NCI-H510A treated with DMSO at 0.1 percent for 48 hours (cell line): ENCODE results near the gene TUSC1.
"Not testable (repeated sequence)": the region's sequence is repeated elsewhere in the genome, so short reads cannot be mapped to it uniquely, and the experiment has no call there.

Source experiments
- DNase-seq: peaks from one replicate; lab custom pipeline; 2025; lab: John Stamatoyannopoulos, UW

Gene TUSC1

GRCh38 chr9:25678147-25678666, at the start of gene TUSC1:
TUSC1 (minus strand) TSS chr9:25678444; CDS start chr9:25678312, 132 bp downstream.
- no peak for DNase-seq

DNA sequence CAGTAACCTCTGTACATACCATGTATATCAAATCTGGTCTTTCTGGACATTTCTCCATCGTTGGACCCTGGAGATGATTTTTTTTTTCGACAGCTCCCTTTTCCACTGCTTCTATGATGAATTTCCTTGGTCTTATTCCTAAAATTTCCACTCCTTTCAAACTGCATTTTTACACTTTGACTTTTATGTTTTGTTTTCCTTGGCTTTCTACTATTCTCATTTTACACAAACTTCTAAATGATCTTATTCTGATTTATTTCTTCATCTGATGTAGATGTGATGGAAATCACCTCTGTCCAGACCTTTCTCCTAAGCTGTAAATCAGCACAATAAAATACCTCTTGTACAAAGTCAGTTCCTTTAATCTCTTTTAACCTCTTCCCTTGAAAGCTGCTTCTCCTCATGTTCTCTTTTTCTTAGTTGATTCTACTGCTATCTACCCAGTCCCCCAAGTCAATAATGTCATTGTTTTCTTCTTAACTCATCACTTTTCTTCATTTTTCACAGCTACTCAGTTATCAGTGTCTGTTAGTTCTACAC, 48.7 kb upstream of the TUSC1 start:
- no peak for DNase-seq

DNA sequence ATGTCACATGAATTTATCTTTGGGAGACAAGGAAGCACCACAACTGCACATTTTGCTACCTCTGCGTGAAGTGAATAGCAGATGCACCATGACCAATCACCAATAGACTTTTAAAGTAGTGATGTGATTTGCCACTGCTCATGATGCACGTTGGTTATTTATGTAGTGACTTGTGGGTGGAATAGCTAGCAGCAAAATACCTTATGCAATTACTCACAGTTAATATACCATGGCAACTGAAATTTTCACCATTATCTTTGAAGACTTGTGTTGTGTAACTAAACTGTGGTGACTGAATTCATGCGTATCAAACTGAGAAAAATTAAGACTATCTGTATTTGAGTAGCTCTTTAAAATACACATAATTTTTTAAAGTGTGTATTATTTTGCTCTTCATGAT, 46.2 kb upstream of the TUSC1 start:
- no peak for DNase-seq

DNA sequence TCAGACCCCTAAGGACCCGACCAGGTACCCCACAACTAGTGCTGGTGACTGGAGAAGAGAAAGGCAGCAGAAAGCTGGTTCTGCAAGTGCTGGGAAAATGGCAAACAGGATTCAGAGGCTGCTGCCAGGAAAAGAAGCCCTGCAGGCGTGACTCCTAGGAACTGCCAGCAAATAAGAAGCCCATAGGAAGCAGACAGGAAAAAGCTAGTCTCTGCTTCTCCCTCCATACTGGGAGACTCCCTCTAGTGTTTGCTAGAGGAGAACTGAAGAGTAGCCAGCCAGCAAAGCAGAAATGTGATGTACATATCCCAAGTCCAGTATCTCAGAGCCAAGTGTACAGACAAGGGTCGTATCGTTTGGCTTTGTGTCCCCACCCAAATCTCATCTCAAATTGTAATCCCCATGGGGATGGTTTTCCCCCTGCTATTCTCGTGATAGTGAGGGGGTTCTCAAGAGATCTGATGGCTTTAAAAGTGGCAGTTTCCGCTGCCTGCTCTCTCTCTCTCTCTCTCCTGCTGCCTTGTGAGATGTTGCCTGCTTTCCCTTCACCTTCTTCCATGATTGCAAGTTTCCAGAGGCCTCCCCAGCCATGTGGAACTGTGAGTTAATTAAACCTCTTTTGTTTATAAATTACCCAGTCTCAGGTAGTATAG, 38.1 kb upstream of the TUSC1 start:
- no peak for DNase-seq

DNA sequence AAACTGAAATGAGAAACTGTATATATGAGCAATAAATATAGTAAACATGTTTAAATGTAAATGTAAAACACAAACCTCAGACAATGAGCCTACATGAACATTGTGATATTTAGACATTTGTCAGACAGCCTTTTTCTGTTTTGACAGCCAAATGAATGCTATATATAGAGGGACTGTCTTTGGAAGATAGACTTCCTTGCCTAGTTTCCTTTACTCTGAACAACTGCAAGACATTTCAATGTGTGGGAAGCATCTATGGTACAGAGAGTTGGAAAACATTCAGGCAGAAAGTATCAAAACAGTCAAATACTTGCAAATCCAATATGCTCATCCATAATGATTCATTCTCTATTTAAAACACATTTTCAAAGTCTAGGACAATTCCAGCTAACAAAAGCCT, 31.7 kb upstream of the TUSC1 start:
- DNase-seq = no peak

DNA sequence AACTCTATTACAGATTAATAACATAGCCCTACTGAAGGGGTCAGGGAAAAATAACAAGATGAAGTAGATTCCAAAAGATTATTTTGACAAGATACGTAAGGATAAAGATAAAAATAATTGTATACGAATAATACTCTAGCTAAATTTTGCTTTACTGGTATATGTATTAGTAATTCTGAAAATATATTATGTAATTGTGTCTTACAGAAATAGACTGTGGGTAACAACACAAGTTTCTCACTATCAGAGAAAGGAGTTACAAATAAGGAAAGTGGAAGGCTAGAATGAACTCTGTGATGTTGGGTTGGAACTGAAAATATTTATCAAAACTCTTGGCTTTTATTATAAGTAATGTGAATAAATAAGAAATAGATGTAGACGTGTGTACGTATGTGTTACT, 26.6 kb upstream of the TUSC1 start:
- DNase-seq = no peak

- no peak for DNase-seq
Measured at GRCh38 chr9:25703701-25704357, 25.6 kb upstream of the TUSC1 start.

GRCh38 chr9:25702536-25702935, 24.3 kb upstream of the TUSC1 start:
- no peak for DNase-seq

- DNase-seq = not testable (repeated sequence)
Measured at GRCh38 chr9:25700899-25701298, 22.7 kb upstream of the TUSC1 start.

- no peak for DNase-seq
Measured at GRCh38 chr9:25700430-25700829, 22.2 kb upstream of the TUSC1 start.

DNA sequence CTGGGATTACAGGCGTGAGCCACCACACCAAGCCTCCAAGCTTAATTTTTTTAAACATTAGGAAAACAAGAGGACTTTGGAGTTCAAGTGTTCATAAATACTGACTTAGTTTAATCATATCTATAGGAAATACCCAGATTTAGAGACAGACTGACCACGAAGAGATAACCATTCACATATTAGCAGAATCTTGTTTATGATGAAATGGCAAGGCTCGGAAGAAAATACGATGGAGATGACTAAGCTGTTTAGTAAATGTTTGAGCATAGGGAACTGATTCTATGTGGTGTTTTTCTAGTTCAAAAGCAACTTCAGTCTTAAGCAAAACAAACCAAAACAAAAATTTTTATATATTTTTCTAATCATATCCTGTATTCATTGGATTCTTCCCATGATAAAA, 13.5 kb upstream of the TUSC1 start:
- DNase-seq = no peak

GRCh38 chr9:25684321-25684720, 6.1 kb upstream of the TUSC1 start:
- DNase-seq = no peak

DNA sequence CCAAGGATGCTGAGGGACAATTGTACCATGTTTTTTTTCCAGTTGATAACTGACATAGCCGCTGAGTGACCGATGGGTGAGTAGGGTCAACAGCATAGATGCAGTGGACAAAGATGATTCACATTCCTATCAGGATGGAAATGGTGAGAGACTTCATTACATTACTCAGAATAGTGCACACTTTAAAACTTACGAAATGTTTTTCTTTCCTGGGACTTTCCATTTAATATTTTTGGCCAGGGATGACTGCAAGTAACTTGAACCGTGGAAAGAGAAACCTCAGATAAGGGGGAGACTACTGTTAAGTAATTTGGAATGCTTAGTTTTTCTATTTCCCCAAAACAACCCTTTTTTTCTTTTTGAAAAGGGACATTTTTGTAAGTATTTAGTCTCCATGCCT, 3.0 kb upstream of the TUSC1 start:
- DNase-seq = no peak

GRCh38 chr9:25678846-25679360, 659 bp upstream of the TUSC1 start:
- DNase-seq = no peak

DNA sequence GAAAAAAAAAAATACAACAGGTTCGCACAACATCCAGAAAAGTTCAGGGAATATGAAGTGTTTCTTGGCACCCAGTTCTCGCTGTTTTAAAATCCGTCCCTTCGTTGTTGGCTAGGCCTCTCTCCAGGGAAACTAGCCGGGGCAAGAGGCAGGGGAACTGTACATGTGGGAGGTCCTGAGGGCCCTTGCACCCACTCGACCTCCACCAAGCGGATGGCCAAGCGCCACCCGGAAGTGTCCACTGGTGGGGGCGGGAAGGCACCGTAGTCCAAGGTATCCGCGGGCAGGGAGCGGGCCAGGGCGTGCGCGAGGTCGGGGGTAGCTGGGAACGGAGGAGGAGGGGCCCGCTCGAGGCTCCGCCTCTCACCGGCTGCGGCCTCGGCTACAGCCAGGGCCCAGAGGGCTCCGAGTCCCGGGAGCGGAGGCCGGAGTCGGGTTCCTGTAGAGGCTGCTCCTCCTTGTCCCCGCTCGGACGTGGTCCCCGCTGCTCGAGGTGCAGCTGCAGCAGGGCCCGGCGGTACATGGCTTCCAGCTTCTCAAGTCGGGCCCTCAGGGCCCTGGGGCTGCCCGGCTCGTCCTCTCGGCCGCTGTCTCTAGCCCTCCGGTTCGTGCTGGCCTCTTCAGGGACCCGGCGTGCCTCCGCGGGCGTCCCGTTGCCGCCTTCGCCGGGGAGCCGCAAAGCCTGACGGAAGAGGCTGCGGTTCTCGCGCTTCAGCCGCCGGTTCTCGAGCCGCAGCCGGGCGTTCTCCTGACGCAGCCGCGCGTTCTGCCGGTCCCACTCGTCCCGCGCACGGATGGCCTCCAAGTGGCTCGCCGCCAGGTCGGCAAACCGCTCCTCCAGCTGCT, 720 bp downstream of the TUSC1 start:
- DNase-seq = no peak

DNA sequence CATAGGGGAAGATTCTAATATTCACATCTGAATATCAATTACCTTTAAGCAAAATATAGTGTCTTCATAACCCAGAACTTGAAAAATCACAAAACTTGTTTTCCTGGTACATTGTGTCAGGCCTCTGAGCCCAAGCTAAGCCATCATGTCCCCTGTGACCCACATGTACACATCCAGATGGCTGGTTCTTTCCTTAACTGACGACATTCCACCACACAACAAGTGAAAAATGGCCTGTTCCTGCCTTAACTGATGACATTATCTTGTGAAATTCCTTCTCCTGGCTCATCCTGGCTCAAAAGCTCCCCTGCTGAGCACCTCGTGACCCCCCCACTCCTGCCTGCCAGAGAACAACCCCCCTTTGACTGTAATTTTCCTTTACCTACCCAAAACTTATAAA, 2.4 kb downstream of the TUSC1 start:
- not testable (repeated sequence) for DNase-seq

DNA sequence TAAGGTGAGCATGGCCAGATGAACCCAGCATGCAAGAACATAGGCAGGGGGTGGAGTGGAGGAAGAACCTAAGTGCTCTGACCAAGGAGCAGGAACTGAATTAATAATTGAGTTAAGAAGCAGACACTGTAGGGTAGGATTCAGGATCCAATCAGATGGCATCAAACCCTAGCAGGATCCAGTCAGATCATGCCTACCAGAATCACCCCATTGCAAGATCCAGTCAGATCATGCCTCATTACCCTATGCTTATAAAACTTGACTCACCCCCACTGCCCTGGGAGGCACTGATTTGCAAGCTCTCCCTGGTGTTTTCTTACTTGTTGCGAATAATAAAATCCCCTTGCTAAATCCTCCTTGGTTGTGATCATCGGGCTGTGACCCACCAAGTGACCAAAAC, 19.7 kb downstream of the TUSC1 start:
- no peak for DNase-seq

DNA sequence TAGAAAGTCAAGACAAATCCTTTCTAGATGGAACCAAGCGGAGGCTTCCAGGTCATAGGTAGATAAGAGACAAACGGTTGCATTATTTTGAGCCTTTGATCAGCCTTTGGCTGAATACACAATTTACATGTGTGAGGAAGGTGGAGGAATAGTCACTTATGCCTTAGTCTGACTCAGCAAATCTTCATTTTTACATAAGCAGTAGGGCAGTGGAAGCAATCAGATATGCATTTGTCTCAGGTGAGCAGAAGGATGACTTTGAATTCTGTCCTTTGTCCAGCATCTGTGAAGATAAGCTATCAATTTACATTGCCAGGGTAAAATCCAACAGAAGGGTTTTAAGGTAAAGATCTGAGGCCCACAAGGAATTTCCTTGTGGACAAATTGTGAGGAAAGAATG, 23.8 kb downstream of the TUSC1 start:
- DNase-seq = no peak

DNA sequence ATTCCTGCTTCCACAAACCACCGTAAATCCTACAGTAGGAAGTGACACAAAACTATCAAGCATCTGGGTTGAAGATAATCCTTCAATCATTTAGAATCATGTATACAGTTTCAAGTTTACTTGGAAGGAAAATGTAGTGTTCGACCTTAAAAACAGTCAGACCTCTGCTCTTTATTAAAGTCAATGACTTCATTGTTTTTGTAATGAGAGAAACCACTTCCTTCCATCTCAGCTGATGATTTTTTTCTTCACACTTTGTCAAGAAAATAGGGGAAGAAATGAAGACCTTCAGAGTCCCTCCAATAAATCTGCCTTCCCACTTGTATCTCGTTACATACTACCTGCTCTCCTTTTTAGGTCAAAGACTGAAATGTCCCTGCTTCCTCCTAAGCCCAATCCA, 30.1 kb downstream of the TUSC1 start:
- DNase-seq = no peak

DNA sequence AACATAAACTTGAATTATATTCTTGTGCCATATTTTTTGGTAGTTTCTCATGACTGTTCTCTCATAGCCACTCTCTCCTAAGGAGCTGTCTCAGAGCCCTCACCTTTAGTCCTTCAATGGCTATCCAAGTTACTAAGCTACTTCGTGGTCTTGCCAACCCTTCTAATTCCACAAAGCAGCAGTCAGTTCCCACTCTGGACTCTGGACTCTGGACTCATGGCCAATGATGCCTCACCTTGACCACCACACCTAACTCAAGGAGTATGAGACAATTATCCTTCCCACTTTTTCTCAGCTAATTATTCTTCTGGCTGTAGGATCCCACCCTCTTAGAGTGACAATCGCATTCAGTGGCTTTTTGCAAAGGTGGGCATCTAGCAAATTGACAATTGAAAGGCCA, 42.2 kb downstream of the TUSC1 start:
- no peak for DNase-seq

DNA sequence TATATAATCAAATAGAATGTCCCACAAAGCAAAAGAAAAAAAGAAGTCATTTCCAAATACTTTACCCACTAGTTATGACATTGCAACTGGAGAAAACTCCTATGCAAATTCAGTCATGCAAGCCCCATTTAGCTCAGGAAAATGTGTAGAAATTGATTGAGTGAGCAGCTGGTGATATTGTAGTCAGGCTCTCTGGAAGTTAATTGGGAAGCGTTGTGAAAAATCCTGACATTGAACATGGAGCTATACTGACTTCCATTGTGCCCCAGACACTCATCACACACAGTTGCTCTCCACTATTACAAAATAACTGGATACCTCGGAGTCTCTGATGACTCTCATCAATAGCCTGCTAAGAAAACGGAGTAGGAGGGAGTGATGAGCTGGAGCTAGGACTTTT, 49.0 kb downstream of the TUSC1 start:
- DNase-seq = no peak
